Measurements from ENCODE around the gene LIPM.

The LIPM gene, protein sequence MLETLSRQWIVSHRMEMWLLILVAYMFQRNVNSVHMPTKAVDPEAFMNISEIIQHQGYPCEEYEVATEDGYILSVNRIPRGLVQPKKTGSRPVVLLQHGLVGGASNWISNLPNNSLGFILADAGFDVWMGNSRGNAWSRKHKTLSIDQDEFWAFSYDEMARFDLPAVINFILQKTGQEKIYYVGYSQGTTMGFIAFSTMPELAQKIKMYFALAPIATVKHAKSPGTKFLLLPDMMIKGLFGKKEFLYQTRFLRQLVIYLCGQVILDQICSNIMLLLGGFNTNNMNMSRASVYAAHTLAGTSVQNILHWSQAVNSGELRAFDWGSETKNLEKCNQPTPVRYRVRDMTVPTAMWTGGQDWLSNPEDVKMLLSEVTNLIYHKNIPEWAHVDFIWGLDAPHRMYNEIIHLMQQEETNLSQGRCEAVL

DNA sequence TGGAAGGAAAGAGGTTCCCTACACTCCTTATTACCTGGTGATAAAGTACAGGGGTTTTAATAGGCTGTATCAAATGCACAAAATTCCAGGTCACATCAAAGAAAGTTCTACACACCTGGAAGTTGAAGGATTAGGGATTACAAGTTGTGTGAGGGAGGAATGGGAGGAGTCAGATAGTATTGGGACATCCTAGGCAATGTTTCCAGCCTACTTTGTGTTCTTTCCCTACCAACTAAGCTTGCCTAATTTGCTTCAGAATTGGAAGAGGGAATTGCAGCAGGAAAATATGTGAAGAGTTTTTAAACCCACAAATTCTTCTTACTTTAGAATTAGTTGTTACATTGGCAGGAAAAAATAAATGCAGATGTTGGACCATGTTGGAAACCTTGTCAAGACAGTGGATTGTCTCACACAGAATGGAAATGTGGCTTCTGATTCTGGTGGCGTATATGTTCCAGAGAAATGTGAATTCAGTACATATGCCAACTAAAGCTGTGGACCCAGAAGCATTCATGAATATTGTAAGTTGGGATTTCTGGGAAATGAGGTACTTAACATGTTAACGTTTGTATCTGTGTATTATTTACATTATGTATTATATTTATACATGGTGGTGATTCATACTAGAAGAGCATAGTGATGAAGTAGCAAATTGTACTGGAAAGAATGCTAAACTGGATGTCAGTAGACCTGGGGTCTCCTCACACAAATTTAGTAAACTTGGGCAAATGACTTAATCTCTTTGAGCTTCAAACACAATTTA, at the start of gene LIPM:
LIPM (plus strand) TSS at position 208 of the 763 bp plus-strand sequence; CDS start at position 375, 167 bp downstream.
- DNase-seq (ENCODE audit: low spot score): no peak
- TF ChIP-seq, protein P1, sequence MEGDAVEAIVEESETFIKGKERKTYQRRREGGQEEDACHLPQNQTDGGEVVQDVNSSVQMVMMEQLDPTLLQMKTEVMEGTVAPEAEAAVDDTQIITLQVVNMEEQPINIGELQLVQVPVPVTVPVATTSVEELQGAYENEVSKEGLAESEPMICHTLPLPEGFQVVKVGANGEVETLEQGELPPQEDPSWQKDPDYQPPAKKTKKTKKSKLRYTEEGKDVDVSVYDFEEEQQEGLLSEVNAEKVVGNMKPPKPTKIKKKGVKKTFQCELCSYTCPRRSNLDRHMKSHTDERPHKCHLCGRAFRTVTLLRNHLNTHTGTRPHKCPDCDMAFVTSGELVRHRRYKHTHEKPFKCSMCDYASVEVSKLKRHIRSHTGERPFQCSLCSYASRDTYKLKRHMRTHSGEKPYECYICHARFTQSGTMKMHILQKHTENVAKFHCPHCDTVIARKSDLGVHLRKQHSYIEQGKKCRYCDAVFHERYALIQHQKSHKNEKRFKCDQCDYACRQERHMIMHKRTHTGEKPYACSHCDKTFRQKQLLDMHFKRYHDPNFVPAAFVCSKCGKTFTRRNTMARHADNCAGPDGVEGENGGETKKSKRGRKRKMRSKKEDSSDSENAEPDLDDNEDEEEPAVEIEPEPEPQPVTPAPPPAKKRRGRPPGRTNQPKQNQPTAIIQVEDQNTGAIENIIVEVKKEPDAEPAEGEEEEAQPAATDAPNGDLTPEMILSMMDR (IDR thresholded peaks at IDR 0.05; ENCODE audit: extremely low read depth, missing control alignments): no peak

DNA sequence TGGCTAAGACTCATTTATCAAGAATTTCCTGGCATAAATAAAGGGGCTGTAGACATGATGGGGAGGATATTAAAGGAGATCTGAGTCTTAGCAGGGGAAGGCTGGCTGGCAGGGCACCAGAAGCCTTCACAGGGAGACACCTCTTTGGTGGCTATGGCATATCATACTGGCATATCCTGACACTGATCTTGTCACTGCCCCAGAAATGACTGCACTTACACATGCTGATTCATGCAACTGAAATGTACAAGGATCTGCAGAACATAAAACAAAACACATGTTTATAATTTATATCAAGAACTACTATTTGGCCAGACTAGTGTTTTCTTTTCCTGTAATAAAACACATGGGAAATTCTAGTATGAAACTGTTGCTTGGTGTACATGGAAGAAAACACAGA, 48.2 kb upstream of the LIPM start:
- TF ChIP-seq, protein P1 (IDR thresholded peaks at IDR 0.05; ENCODE audit: extremely low read depth, missing control alignments): no peak
- DNase-seq (ENCODE audit: low spot score): no peak

DNA sequence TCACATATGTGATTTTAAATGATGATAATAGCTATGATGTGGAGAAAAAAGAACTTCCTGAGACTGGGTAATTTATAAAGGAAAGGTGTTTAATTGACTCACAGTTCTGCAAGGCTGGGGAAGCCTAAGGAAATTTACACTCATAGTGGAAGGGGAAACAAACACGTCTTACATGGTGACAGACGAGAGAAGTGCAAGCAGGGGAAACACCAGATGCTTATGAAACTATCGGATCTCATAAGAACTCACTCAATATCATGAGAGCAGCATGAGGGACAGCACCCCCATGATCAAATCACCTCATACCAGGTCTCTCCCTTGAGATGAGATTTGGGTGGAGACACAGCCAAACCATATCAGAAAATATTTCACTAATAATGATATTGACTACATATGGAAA, 46.8 kb upstream of the LIPM start:
- TF ChIP-seq, protein P1 (IDR thresholded peaks at IDR 0.05; ENCODE audit: extremely low read depth, missing control alignments): no peak
- no peak for DNase-seq (ENCODE audit: low spot score)

DNA sequence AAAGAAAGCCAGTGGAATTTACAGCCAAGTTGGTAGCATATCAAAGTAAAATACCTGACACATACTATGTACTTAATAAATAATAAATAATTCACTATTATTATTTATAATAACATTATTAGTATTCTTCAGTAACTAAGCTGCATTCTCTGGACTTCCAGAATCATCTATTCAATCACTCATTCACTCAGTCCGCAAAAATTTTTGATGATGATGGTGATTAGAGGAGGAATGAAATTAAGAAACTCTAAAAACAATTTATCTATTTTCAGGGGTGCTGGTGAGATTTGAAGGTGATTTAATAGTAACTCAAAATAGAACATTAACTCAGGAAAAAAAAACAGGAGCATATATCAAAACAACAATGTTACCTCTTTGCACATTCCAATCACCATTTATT, 45.9 kb upstream of the LIPM start:
- DNase-seq (ENCODE audit: low spot score): no peak

DNA sequence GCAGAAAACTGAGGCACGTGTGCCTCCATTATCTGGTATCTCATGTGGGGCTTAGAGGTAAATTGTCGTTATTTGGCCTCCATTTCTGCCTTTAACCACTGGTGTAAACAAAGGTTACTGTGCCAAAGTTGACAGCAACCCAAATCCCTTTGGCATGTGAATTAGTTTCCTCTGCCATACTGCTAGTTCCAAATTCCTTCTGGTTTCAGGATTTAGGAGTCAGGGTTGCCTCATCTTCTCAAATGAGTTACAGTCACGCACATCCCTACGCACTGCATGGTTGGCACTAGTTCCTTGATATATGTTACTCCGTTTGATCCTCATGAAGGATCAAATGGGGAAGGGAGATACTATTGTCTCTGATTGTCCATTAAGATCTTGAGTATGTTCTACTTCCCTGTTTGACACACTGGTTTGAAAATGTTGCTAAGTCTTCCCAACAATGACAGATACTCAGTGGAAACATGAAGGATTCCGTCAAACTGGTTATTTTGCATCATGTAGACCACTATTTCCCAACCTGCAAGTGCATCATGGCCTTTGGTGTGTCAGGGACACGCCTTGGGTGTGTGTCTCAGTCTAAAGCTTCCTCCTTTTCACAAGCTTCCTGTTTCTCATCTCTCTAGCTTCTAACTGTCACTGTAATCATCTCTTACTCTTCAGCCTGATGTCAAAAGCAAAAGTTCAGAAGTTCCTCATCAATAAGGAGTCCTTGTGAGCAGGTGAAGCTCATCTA, 43.0 kb upstream of the LIPM start, which contains the start of gene LIPN:
LIPN (plus strand) TSS at position 655 of the 736 bp plus-strand sequence. CDS start 1,386 bp downstream, outside the sequence.
- TF ChIP-seq, protein P1 (IDR thresholded peaks at IDR 0.05; ENCODE audit: extremely low read depth, missing control alignments): no peak
- no peak for DNase-seq (ENCODE audit: low spot score)

More for the DNA sequence above, 45.9 kb upstream of the LIPM start:
- TF ChIP-seq, protein P1 (IDR thresholded peaks at IDR 0.05; ENCODE audit: extremely low read depth, missing control alignments): no peak

DNA sequence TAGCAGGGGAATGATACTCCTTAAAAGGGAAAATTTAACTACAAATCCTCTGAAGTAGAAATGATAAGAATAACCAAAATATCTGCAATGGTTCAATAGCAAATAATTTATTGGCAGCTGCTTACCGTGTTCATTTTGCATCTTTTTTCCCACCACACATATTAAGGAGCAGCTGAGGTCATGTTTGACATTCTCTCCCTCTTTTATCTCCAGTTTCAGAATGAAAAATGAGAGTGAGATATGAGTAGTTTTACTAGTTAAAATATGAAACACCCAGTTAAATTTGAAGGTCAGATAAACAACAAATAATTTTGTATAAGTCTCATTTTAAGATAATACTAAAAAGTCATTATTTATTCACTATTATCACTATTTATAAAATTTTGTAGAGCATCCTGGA, 39.6 kb upstream of the LIPM start:
- TF ChIP-seq, protein P1 (IDR thresholded peaks at IDR 0.05; ENCODE audit: extremely low read depth, missing control alignments): no peak
- DNase-seq (ENCODE audit: low spot score): no peak

Data from GM20000 (cell line).